D721Med (cell line): ENCODE measurements around the gene GPS1.

Source experiments
- DNase-seq: peaks from one replicate; pipeline ENCODE4 v3.0.0; 2011; ENCODE audit warnings: low spot score; ENCODE audit not compliant: insufficient read length
- FAIRE-seq: peaks from 2 replicates; lab custom pipeline; 2011; peaks lifted over from hg19 to GRCh38; lab: Jason Lieb, UNC
- TF ChIP-seq, protein P1 (sequence below): IDR thresholded peaks from 2 replicates; pipeline ENCODE4 v1.5.1; 2012; ENCODE audit warnings: mild to moderate bottlenecking, control low read depth; ENCODE audit not compliant: insufficient read depth; ENCODE audit errors: missing control alignments

Gene GPS1

DNA sequence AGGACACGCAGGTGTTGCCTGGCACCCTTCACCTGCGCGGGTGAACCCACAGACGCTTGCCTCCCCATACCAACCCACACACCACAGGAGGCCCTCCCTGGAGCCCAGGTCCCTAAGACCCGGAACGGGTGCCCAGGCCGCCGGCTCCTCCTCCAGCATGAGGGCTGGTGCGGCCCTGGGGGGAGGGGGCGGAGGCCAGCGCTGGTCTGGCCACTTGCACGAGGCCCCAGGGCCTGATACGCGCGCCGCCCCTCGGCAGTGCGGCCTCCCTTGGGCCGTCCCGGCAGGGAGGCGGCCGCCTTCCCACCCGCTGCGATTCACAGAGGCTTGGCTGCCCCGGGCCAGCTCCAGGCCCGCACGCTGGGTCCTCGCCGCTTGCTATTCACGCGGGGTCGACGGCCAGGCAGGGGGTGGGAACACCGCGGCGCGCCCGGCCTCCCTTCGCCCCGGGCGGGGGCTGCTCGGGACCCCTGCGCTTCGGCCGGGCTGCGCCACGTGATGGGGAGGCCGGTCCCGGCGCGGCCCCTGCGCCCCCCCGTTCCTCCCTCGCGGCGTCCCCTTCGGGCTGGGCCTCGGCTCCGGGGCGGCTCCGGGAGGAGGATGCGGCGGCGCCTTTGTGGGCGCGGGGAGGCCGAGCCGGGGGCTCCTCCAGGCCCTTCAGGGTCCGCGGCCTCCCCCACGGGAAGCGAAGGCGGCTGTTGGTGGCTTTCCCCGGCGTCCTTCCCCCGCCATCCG, 45.7 kb downstream of the GPS1 start:
- FAIRE-seq: no peak
- DNase-seq: peak; percentile 66
- TF ChIP-seq, protein P1, sequence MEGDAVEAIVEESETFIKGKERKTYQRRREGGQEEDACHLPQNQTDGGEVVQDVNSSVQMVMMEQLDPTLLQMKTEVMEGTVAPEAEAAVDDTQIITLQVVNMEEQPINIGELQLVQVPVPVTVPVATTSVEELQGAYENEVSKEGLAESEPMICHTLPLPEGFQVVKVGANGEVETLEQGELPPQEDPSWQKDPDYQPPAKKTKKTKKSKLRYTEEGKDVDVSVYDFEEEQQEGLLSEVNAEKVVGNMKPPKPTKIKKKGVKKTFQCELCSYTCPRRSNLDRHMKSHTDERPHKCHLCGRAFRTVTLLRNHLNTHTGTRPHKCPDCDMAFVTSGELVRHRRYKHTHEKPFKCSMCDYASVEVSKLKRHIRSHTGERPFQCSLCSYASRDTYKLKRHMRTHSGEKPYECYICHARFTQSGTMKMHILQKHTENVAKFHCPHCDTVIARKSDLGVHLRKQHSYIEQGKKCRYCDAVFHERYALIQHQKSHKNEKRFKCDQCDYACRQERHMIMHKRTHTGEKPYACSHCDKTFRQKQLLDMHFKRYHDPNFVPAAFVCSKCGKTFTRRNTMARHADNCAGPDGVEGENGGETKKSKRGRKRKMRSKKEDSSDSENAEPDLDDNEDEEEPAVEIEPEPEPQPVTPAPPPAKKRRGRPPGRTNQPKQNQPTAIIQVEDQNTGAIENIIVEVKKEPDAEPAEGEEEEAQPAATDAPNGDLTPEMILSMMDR: no peak

DNA sequence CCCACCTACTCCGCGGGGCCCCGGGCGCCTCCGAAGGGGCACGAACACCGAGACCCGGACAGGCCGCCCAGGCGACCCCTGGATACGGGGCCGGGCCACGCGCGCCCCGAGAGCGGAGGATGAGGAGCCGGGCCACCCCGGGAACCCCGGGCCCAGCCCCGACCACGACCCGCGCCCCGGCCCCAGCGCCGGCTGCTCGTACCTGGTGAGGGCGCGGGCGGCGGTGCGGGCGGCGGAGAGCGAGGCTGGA, 46.1 kb downstream of the GPS1 start:
- TF ChIP-seq, protein P1: no peak
- no peak for DNase-seq
- no peak for FAIRE-seq

DNA sequence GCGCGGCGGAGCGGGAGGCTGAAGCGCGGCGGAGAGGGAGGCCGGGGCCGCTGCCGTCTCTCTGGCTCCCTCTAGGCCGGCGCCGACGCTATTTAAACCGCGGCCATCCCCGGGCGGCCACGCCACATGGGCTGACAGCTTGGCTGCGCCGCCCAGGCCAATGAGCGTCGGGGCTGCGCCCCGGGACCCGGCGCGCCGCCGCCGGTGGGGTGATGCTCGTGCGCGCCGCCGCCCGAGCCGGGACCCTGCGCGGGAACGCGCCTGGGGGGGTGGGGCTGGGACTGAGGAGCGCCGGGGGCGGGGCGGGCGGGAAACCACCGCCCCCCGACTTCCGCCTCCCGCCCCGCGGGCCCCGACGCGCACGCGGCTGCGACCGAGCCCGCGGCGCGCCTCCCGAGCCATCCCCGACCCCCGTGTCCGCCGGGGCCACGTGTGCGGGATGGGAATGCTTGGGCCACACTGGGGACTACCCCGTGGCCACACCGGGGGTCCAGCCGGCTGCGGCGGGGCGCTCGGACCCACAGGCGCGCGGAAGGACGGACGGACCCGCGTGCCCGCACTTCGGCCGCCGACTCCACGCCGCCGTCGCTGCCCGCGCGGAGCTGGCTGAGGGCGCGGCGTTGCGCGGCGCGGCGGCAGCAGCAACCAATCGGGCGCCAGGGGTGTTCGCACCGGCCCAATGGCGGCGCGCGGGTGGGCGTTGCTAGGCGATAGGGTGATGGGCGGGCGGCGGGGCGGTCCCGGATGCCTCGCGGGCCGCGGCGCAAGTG, 46.7 kb downstream of the GPS1 start, which contains the start of gene FASN:
FASN (minus strand) TSS at position 68 of the 770 bp plus-strand sequence. CDS start 1,791 bp downstream, outside the sequence.
- TF ChIP-seq, protein P1: peak; percentile 56
- FAIRE-seq: no peak
- DNase-seq: peak; percentile 100

DNA sequence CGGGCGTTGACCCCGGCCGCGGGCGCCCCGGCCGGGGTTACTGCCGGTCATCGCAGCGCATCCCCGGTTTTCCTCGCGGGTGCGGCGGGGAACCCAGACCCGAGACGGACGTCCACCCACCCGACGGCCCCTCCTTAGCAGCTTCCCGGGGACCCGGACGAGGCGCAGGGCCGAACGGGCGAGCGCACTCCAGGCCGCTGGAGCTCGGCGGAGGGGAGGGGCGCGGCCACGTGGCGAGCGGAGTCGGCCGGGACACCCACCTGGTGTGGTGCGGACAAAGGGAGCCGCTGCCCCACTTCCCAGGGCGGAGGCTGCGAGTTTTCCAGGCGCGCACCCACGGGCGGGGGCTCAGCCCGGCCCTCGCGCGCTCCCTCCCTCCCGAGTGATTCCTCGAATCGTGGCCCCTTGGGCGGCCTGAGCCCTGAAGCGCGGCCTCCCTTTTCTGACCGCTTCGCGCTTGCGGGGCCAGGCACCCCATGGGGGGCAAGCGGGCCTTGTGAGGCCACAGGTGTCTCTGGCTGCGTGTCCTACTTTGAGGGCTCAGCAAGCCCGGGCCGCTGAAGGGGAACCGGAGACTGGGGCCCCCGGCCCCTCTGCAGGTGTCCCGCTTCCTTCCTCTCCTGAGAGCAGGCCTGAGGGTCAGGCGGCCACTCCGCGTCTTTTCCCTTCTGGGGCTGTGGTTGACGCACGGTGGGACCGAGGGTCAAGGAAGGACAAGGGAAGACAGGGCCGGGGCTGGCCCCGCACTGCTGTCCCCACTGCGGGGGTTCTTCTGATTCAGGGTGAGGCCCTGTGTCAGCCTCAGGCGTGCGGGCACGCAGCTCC, 47.5 kb downstream of the GPS1 start:
- DNase-seq: no peak
- no peak for FAIRE-seq
- TF ChIP-seq, protein P1: no peak

DNA sequence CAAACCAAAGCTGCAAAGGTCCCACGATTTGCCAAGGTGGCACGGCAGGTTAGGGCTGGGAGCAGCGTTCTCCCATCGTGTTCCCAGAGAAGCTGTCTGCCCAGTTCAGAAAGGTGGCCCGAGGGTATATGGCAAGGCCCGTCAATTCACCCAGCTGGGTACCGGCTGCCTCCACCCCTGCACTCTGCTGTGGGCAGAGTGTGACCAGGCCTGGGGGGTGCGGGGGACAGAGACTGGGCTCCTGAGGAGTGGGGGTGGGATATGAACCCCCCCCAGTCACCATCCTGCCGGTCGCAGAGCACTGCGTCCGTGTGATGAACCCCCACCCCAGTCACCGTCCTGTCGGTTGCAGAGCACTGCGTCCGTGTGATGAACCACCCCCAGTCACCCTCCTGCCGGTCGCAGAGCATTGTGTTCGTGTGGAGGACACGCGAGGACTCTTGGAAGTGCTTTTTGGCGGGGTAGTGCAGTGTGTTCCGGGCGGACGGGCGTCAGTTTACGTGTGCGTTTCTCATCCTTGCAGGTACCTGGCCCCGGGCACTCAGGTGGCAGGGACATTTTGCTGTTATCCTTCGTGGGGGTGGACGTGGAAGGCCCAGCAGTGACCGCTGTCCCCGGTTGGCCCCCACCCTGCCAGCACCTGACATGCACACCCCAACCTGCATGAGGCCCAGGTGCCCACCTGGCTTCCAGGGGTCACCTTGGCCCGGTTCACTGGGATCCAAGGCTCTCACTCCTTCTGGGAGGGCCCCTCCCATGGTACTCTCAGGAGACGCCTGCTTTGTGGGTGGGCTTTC, 49.0 kb downstream of the GPS1 start:
- no peak for FAIRE-seq
- DNase-seq: no peak
- TF ChIP-seq, protein P1: no peak

DNA sequence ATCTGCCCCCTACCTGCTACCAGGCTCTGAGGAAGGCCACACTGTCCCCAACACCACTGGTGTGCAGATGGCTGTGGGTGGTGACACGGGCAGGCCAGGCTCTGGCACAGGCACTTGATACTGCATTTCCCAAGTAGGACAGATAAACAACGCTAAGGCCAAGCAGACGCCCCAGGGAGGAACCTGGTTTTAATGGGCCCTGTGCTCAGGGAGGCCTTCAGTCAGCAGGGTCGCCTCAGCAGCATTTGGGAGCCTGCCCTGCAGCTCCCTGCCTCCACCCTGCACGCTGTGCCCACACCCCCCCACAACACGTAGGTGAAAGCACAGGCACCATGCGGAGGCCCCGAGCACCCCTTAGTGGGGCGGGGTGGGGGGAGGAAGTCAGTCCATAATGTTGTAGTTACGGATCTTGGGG, 49.6 kb downstream of the GPS1 start:
- TF ChIP-seq, protein P1: no peak
- FAIRE-seq (no peak), DNase-seq (no peak)
